ENCODE results near the gene MET.

DNA sequence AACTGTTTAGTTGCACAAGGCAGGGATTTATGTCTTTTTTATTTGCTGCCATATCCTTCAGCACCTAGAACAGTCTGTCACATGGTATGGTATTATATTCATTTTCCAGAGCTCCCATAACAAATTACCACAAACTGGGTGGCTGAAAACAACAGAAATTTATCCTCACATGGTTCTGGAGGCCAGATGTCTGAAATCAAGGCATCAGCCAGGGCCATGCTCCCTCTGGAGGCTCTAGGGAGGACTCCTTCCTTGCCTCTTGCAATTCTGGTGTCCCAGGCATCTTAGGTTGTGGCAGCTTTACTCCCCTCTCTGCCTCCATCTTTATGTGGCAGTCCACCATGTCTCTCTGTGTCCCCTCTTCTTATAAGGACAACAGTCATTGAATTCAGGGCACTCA is 43.1 kb downstream of the MET start:
- TF ChIP-seq POLR2A (IDR thresholded peaks at IDR 0.05; ENCODE audit: low read depth, low read length) (no peak), RB1 (IDR thresholded peaks at IDR 0.05; ENCODE audit: borderline replicate concordance) (no peak), ZBED1 (IDR thresholded peaks at IDR 0.05; ENCODE audit: borderline replicate concordance) (no peak), CREB1 (IDR thresholded peaks at IDR 0.05; ENCODE audit: low read depth) (no peak), CEBPB (IDR thresholded peaks at IDR 0.05; ENCODE audit: borderline replicate concordance in 1 of 2, low read depth in 2 of 2, low read length in 2 of 2) (no peak), STAT3 (IDR thresholded peaks at IDR 0.05; ENCODE audit: low read depth, low read length) (no peak), SIN3A (IDR thresholded peaks at IDR 0.05; ENCODE audit: low read depth, low read length) (no peak), RFX5 (IDR thresholded peaks at IDR 0.05; ENCODE audit: low read depth, low read length) (no peak), SP1 (IDR thresholded peaks at IDR 0.05; ENCODE audit: low read depth, low read length) (no peak), EP300 (IDR thresholded peaks at IDR 0.05; ENCODE audit: borderline replicate concordance in 1 of 2, control insufficient read depth in 1 of 2, low read depth in 2 of 2, low read length in 2 of 2) (no peak)
- TF ChIP-seq, protein P1, sequence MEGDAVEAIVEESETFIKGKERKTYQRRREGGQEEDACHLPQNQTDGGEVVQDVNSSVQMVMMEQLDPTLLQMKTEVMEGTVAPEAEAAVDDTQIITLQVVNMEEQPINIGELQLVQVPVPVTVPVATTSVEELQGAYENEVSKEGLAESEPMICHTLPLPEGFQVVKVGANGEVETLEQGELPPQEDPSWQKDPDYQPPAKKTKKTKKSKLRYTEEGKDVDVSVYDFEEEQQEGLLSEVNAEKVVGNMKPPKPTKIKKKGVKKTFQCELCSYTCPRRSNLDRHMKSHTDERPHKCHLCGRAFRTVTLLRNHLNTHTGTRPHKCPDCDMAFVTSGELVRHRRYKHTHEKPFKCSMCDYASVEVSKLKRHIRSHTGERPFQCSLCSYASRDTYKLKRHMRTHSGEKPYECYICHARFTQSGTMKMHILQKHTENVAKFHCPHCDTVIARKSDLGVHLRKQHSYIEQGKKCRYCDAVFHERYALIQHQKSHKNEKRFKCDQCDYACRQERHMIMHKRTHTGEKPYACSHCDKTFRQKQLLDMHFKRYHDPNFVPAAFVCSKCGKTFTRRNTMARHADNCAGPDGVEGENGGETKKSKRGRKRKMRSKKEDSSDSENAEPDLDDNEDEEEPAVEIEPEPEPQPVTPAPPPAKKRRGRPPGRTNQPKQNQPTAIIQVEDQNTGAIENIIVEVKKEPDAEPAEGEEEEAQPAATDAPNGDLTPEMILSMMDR (IDR thresholded peaks at IDR 0.05 in 2 of 3, conservative IDR thresholded peaks at IDR 0.05 in 1 of 3; ENCODE audit: control insufficient read depth in 2 of 3, extremely low read depth in 1 of 3, insufficient read depth in 1 of 3, low read depth in 3 of 3, low read length in 3 of 3): no peak
- TF ChIP-seq, protein P2, sequence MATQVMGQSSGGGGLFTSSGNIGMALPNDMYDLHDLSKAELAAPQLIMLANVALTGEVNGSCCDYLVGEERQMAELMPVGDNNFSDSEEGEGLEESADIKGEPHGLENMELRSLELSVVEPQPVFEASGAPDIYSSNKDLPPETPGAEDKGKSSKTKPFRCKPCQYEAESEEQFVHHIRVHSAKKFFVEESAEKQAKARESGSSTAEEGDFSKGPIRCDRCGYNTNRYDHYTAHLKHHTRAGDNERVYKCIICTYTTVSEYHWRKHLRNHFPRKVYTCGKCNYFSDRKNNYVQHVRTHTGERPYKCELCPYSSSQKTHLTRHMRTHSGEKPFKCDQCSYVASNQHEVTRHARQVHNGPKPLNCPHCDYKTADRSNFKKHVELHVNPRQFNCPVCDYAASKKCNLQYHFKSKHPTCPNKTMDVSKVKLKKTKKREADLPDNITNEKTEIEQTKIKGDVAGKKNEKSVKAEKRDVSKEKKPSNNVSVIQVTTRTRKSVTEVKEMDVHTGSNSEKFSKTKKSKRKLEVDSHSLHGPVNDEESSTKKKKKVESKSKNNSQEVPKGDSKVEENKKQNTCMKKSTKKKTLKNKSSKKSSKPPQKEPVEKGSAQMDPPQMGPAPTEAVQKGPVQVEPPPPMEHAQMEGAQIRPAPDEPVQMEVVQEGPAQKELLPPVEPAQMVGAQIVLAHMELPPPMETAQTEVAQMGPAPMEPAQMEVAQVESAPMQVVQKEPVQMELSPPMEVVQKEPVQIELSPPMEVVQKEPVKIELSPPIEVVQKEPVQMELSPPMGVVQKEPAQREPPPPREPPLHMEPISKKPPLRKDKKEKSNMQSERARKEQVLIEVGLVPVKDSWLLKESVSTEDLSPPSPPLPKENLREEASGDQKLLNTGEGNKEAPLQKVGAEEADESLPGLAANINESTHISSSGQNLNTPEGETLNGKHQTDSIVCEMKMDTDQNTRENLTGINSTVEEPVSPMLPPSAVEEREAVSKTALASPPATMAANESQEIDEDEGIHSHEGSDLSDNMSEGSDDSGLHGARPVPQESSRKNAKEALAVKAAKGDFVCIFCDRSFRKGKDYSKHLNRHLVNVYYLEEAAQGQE (IDR thresholded peaks at IDR 0.05; ENCODE audit: low read depth, low read length): no peak
